GM21786 (cell line): ENCODE data around the gene CAT.

Source experiments
- ATAC-seq: cut with Tn5 transposase; IDR thresholded peaks from one replicate; pipeline ENCODE4 v1.9.1; 2021; ENCODE audit not compliant: unreplicated experiment

CAT gene

GRCh38 chr11:34458525-34458924, 19.8 kb downstream of the CAT start:
- ATAC-seq, result no peak

GRCh38 chr11:34459507-34460162, 20.9 kb downstream of the CAT start:
- ATAC-seq, result no peak

DNA sequence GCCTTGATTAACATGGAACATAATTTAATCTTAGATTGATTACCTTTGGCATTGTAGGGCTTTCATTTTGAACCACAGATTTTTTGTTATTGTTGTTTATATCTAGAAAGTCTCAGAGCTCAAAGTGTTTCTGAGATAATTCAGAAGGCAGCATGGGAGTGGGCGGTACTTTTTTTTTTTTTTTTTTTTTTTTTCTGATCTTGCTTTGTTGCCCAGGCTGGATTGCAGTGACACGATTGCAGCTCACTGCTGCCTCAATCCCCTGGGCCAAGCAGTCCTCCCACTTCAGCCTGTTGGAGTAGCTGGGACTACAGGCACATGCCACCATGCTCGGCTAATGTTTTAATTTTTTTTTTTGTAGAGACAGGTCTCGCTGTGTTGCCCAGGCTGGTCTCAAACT, 21.5 kb downstream of the CAT start:
- ATAC-seq, result no peak

DNA sequence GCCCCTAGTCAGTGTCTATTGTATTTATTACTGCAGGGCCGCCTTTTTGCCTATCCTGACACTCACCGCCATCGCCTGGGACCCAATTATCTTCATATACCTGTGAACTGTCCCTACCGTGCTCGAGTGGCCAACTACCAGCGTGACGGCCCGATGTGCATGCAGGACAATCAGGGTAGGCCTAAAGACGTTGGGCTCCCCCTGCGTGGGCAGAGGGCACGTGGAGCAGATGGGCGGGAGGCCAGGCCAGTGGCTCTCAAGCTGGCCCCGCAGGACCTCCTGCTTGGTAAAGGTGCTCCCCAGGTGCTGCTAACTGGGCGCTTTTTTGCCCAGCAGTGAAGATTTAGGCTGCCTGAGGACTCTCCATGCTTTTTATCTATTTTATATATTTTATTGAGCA, 22.5 kb downstream of the CAT start:
- ATAC-seq, result no peak

GRCh38 chr11:34464591-34465051, 25.9 kb downstream of the CAT start:
- no peak for ATAC-seq

DNA sequence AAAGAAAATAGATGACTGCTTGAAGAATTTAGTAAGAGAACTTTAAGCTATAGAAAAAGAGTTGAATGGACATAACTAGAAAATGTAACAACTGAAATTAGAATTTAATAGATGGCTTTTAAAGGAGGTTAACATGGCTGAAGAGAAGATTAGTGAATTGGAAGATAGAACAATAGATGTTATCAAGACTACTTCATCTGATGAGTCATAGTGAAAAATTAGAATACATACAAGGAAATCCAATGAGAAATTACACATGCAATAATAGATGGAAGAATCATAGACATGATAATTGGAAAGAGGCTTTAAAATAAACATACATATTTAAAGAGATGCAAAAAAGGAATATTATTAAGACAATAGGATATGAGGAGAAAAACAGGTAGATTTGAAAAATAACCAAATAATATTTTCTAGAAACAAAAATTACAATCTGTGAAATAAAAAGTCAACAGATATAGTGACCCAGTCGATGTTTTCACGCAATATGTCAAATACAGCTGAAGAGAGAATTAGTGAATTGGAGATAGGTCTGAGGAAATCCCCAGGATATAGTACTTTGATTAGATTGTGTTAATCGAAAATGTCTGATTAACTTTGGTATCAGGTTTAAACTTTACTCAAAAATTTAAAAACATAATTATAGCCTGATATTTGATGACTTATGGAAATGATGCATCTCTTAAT, 28.2 kb downstream of the CAT start:
- ATAC-seq, result no peak

- ATAC-seq, result no peak
Observed at GRCh38 chr11:34468209-34468841, 29.6 kb downstream of the CAT start.

DNA sequence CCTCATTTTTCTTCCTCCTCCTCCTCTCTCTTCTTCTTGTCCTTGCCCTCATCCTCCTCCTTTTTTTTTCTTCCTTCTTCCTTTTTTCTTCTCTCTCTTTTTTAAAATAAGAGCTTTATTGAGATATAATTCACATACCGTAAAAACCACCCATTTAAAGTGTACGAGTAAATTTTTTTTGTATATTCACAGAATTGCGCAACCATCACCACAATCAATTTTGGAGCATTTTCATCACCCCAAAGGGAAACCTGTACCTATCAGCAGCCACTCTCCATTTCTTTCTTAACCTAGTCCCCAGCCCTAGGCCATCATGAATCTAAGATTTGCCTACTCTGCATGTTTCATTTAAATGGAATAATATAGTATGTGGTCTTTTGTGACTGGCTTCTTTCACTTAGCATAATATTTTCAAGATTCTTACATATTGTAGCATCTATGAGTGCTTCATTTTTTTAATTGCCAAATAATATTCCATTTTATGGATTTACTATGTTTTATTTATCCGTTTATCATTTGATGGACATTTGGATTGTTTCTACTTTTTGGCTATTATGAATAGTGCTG, 35.0 kb downstream of the CAT start:
- no peak for ATAC-seq

DNA sequence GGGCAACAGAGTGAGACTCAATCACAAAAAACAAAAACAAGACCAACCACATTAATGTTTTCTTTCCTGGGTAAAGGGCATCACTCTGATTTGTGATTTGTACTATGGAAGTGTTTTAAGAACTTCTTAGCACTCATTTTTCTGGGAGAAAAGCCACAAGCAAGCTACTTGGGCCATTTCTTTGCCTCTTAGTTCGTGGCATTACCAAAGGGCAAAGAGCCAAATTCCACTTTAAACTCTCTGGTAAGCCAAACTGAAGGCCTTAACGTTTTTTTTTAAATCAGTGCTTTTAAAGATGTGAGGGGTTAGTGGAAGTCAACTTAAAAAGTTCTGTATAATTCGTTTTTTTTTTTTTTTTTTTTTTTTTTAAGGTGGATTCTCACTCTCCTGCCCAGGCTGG, 36.9 kb downstream of the CAT start:
- no peak for ATAC-seq

DNA sequence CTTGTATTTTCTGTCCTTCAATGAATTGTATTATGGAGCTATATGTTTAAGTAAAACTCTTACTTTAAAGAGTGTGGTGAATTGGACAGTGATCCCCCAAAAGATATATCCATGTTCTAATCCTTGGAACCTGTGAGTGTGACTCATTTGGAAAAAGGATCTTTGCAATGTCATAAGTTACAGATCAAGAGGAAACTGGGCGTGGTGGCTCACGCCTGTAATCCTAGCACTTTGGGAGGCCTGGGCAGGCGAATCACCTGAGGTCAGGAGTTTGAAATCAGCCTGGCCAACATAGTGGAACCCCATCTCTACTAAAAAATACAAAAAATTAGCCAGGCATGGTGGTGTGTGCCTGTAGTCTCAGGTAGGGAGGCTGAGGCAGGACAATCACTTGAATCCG, 38.1 kb downstream of the CAT start:
- ATAC-seq, result no peak

- ATAC-seq, result no peak
Observed at GRCh38 chr11:34478845-34479663, 40.3 kb downstream of the CAT start.

GRCh38 chr11:34480314-34480713, 41.6 kb downstream of the CAT start:
- no peak for ATAC-seq

- ATAC-seq, result no peak
Observed at GRCh38 chr11:34481307-34481706, 42.6 kb downstream of the CAT start.

GRCh38 chr11:34483106-34483874, 44.6 kb downstream of the CAT start:
- no peak for ATAC-seq

DNA sequence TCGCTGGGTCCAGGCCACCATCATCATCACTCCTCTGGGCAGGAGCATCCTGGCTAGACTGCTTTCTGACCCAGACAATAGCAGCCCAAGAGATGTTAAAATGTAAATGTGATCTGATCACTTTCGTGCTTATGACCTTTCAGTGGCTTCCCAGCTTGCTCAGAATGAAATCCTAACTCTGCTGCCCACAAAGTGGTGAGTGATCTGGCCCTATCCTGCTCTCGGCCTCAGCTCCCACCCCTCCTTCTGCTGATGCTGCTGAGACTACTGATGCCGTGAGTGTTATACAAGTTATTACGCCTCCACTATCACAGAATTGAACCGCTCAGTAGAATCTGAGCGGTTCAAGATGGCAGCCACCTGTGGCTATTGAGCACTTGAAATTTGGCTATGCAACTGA, 48.7 kb downstream of the CAT start:
- peak; percentile 49 for ATAC-seq

GRCh38 chr11:34488855-34489557, 50.3 kb downstream of the CAT start:
- ATAC-seq, result no peak

DNA sequence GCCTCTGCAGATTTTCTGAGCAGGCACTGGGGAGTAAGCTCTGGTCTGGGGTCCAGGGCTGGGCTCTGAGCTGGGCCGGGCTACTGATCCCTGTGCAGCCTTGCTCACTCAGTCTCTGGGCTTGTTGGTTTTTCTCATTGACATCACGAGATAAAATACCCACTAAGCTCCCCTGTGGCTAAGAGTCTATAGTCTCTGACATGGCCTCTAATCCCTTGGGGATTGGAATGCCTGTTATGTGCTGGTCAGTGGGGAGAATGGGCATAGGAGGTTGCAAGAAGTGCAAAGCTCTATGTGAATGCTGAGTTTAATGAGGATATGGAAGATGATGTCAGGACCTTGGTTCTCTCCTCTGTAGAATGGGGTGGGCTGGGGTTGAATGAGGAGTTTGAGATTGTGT, 51.6 kb downstream of the CAT start:
- ATAC-seq, result no peak

DNA sequence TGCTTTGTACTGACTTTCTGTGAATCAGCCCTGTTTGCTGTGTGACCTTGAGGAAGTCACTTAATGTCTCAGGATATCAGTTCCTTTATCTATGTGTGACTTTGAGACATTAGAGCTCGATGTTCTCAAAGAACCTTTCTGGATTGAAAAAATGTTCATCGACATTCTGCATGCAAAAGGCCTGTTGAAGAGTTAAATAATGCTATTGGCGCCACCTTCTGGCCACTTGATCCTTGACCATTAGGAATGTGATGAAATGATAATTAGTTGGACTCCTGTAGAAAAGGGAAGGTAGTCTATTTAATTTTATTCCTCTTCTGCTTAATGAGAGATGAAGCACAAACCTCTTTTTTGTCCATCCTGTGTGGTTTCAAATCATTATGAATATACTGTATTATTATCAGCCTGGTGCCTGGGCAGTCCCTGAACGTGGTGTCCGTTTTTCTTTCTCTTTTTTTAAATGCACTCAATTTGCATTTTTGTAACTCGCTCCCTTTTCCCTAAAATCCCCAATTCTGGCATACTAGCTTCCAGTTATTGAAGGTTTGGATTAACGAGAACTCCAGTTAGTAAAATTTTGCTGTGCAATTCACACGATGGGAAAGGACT, 54.2 kb downstream of the CAT start:
- no peak for ATAC-seq

DNA sequence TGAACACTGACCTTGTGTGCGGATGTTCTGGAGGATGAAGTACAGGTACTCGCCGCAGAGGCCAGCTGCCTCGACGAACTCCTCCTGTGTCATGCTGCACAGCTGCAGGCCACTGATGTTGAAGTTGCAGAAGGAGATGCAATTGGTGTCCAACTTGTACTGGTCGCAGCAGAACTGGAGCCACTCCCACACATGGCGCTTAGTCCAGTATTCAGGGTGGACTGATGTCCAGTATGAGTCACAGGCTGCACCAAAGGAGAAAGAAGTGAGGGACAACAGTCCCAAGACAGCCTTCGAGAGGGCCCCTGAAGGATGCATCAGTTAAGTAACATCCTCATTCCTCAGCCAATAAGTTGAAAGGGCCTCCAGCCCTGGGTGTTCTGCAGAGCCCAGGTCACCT, 54.7 kb downstream of the CAT start:
- ATAC-seq, result no peak
